MG63 (cell line): ENCODE data around the gene BAHCC1. TPM values are rescaled to one million over a fixed set of nuclear protein-coding genes. Genes with fewer than 3 reads are reported as not detected.

Experiments used
- DNase-seq: peaks from one replicate; pipeline ENCODE4 v3.0.0-alpha.2; 2020
- H3K27me3 ChIP-seq: fragments of 250-450 bp; sonication (Bioruptor Pico); 2 replicates; pipeline ENCODE4 v1.5.1; 2020; ENCODE audit warnings: mild to moderate bottlenecking, moderate library complexity
- H3K36me3 ChIP-seq: fragments of 250-450 bp; sonication (Bioruptor Pico); 2 replicates; pipeline ENCODE4 v1.5.1; 2020; ENCODE audit warnings: mild to moderate bottlenecking, moderate library complexity
- H3K4me3 ChIP-seq: fragments of 250-450 bp; sonication (Bioruptor Pico); 2 replicates; pipeline ENCODE4 v1.5.1; 2020; ENCODE audit warnings: mild to moderate bottlenecking, moderate library complexity
- H3K9me3 ChIP-seq: fragments of 250-450 bp; sonication (Bioruptor Pico); 2 replicates; pipeline ENCODE4 v1.5.1; 2020; ENCODE audit warnings: mild to moderate bottlenecking, moderate library complexity
- total RNA-seq: library from RNA; depleted of rRNA; stranded (reverse); fragments of >200 nt; shearing (Covaris generic); gene quantifications from 2 replicates; pipeline ENCODE4 v1.2.3, GENCODE V29; 2014; ENCODE audit warnings: low replicate concordance

The BAHCC1 gene
- total RNA-seq, 1 experiment from 2014 or later = 10.4 TPM

GRCh38 chr17:81489012-81489997, 94.0 kb downstream of the BAHCC1 start:
- Histone ChIP-seq H3K36me3 (no peaks in the 10 kb centered on the region), H3K27me3 (no peaks in the 10 kb centered on the region), H3K4me3 (no peak overlapping the region), H3K9me3 (no peaks in the 10 kb centered on the region)
- no peak for DNase-seq

- Histone ChIP-seq H3K9me3 (no peaks in the 10 kb centered on the region), H3K27me3 (no peaks in the 10 kb centered on the region), H3K4me3 (no peak overlapping the region), H3K36me3 (no peaks in the 10 kb centered on the region)
- no peak for DNase-seq
Observed at GRCh38 chr17:81489998-81490992, 95.0 kb downstream of the BAHCC1 start.

- H3K4me3 ChIP-seq = no peak overlapping the region
- DNase-seq = no peak
- no peaks in the 10 kb centered on the region for H3K36me3 ChIP-seq
- no peaks in the 10 kb centered on the region for H3K9me3 ChIP-seq
- no peaks in the 10 kb centered on the region for H3K27me3 ChIP-seq
Observed at GRCh38 chr17:81491181-81491581, 95.9 kb downstream of the BAHCC1 start.

DNA sequence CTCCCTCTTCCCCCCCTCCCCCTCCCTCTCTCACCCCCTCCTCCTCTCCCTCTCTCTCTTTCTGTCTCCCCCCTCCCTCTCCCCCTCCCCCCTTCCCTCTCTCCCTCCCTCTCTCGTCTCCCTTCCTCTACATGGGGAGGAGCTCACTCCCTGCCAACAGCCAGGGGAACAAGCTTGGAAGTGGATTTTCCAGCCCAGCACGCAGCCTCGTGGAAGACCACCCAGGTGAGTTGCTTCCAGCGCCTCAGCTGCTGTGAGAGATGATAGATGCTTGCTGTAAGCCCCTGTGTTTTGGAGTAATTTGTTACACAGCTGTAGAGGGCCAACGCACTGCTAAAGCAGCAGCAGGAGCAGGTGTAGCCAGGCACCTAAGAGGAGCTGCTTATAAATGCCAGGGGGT, 96.5 kb downstream of the BAHCC1 start:
- Histone ChIP-seq H3K36me3 (no peaks in the 10 kb centered on the region), H3K4me3 (no peak overlapping the region), H3K27me3 (no peaks in the 10 kb centered on the region), H3K9me3 (no peaks in the 10 kb centered on the region)
- DNase-seq = no peak

DNA sequence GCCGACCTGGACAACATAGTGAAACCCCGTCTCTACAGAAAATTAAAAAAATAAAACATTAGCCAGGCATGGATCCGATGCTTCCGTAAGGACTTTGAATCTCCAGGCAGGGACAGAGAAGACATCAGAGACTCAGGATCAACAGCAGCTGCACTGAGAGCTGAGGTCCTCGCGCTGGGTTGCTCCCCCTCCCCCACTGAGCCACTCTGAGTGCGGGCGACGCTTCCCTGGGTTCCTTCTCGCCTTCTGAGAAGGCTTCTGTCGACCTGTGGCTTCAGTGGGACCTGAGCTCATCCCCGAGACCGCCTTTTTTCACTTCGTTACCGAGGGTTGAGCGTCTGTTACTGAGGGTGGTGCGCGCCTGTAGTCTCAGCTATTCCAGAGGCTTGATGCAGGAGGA, 96.9 kb downstream of the BAHCC1 start:
- Histone ChIP-seq H3K27me3 (no peaks in the 10 kb centered on the region), H3K36me3 (no peaks in the 10 kb centered on the region), H3K9me3 (no peaks in the 10 kb centered on the region), H3K4me3 (no peak overlapping the region)
- no peak for DNase-seq

- DNase-seq = no peak
- Histone ChIP-seq H3K9me3 (no peaks in the 10 kb centered on the region), H3K27me3 (no peaks in the 10 kb centered on the region), H3K4me3 (no peak overlapping the region), H3K36me3 (no peaks in the 10 kb centered on the region)
Observed at GRCh38 chr17:81492706-81493105, 97.4 kb downstream of the BAHCC1 start.

DNA sequence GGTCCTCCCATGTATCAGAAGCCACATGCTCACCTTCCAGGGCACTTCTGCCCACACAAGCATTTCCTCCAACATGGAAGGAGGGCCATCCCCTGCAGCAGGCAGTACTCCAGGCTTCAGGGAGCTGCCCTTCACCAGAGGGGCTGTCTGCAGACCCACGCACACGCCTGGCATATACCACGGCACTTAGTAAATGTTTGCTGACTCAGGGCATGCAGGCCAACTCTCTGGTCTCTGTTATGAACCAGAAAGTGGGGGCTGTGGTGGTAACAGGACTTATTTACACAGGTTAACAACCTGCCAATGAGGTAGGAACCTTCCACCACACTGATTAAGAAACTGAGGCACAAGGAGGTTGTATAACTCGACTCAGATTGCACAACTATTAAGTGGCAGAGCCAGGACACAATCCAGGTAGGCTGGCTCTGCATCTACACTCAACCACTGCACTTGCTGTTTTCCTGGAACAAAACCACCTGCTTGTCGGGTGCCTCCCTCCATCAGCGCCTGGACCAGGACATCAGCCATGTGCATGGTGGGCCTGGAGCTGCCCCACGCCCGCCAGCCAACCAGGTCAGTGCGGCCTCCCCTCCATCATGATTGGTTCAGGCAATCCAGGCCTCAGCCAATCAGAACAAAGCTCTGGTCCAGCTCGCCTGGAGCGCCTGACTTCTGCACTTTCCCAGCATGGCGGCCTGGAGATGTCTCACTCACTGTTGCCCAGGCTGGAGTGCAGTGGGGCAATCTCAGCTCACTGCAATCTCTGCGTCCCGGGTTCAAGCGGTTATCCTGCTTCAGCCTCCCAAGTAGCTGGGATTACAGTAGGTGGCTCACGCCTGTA, 98.2 kb downstream of the BAHCC1 start:
- no peak overlapping the region for H3K4me3 ChIP-seq
- no peaks in the 10 kb centered on the region for H3K27me3 ChIP-seq
- no peaks in the 10 kb centered on the region for H3K36me3 ChIP-seq
- no peaks in the 10 kb centered on the region for H3K9me3 ChIP-seq
- no peak for DNase-seq

DNA sequence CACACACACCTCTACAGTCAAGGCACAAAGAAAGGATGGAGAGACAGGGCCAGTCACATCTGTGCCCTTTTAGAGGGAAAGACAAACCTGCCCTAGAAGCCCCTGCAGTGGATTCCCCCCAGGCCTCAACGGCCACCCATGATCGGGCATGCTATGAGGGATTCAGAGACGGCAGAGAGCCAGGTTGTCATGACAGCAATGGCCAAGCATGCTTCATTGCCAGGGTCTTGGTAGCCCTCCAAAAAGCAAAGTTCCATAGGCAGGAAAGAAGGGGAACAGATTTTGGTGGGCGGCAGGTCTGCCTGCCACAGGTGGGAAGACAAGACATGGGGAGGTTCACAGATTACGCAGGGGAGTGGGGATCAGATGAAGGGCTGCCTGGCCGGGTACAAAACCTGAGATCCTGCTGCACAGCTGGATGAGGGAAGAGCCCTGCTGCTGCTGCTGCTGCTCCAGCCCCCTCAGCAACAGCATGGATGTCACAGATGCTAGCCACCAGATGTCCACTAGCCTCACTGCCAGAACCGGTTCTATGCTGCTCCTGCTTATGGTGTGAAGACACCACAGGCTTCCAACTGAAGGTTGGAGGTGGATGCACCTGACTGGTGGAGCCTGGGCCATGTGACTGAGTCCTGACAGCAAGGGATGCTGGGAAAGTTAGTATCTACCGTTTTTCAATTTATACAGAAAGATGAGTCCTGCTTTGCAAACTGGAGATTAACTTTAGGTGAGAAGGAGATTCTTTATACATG, 99.5 kb downstream of the BAHCC1 start:
- no peaks in the 10 kb centered on the region for H3K9me3 ChIP-seq
- no peak overlapping the region for H3K4me3 ChIP-seq
- no peak for DNase-seq
- no peaks in the 10 kb centered on the region for H3K36me3 ChIP-seq
- H3K27me3 ChIP-seq = no peaks in the 10 kb centered on the region

DNA sequence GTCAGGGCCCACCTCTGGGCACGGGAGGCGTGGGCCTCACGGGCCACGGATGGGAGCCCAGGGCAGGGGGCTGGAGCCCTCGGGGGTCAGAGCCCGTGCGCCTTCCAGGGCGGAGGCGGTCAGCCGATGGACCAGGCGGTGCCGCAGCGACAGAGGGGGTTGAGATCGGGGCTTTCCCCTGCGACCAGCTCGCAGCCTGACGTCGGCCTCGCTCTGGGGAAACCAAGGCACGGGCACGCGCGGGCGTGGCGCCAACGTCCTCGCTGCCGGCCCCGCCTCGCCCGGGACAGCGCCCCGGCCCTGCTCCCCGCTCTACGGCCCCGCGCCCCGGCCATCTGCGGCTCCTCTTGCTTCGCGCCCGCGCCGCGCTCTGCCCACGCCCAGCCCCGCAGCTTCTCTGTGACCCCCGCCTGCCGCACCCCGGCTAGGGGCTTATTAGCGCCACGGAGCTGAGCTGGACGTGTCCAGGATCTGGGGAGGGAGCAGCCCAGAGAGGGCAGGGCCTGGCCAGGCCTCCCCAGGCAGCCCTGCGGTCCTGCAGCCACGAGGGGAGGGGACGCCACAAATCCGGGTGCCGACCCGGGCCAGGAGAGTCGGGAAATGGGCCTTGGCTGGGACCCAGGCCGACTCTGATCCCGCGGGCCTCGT, 103.8 kb downstream of the BAHCC1 start:
- Histone ChIP-seq H3K9me3 (no peaks in the 10 kb centered on the region), H3K27me3 (no peaks in the 10 kb centered on the region), H3K36me3 (no peaks in the 10 kb centered on the region), H3K4me3 (no peak overlapping the region)
- DNase-seq = no peak

- H3K9me3 ChIP-seq = no peaks in the 10 kb centered on the region
Observed at GRCh38 chr17:81499601-81499970, 104.3 kb downstream of the BAHCC1 start.

DNA sequence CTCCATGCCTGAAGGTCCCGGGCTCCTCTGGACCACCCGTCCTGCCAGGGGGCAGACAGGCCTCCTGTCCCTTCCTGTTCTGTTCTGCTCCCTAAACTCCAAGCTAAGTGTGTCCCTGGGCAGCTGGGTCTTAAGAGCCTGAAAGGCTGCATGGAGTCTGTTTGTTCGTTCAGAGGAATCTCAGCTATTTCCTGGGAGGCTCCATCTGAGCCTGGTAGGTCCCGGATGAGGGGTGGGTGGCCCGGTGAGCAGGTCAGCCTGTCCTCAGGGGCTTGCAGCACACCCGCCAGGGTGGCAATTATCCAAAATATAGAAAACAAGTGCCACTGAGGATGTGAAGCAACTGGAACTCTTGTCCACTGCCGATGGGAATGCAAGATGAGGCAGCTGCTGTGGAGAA, 104.8 kb downstream of the BAHCC1 start:
- no peak overlapping the region for H3K4me3 ChIP-seq
- no peaks in the 10 kb centered on the region for H3K27me3 ChIP-seq
- no peaks in the 10 kb centered on the region for H3K9me3 ChIP-seq
- no peak for DNase-seq
- H3K36me3 ChIP-seq = no peaks in the 10 kb centered on the region

More at GRCh38 chr17:81499601-81499970, 104.3 kb downstream of the BAHCC1 start:
- Histone ChIP-seq H3K27me3 (no peaks in the 10 kb centered on the region), H3K36me3 (no peaks in the 10 kb centered on the region), H3K4me3 (no peak overlapping the region)
- DNase-seq = no peak

- Histone ChIP-seq H3K4me3 (no peak overlapping the region), H3K36me3 (no peaks in the 10 kb centered on the region), H3K9me3 (no peaks in the 10 kb centered on the region), H3K27me3 (no peaks in the 10 kb centered on the region)
- DNase-seq = no peak
Observed at GRCh38 chr17:81502471-81503017, 107.3 kb downstream of the BAHCC1 start.

- no peaks in the 10 kb centered on the region for H3K9me3 ChIP-seq
- H3K27me3 ChIP-seq = no peaks in the 10 kb centered on the region
- DNase-seq = no peak
- H3K4me3 ChIP-seq = no peak overlapping the region
- no peaks in the 10 kb centered on the region; the same call in 1 of the 2 replicates for H3K36me3 ChIP-seq
Observed at GRCh38 chr17:81503619-81504018, 108.4 kb downstream of the BAHCC1 start.

DNA sequence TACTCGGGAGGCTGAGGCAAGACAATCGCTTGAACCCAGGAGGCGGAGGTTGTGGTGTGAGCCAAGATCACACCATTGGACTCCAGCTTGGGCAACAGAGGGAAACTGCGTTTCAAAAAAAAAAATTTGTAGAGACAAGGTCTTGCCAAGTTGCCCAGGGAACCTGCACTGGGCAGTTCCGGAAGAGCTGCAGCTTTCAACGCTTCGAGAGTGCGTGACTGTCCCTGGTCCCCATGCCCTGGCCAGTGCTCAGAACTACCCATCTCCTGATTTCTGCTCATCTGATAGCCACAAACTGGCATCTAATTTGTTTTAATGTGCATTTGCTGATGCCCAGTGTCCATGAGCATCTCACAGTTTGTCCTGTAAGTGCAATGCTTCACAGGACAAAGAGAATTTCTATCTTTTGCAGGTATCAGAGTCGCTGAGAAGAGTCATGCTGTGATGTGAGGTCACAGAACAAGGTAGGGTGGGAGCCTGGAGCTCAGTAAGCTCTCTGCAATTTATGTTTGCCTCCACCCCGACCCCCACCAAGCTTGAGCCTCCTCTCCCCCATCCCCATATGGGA, 113.5 kb downstream of the BAHCC1 start:
- peak overlapping the region; percentile 95 for H3K4me3 ChIP-seq
- no peaks in the 10 kb centered on the region for H3K9me3 ChIP-seq
- peaks cover 38% of the 10 kb centered on the region for H3K36me3 ChIP-seq
- H3K27me3 ChIP-seq = no peaks in the 10 kb centered on the region
- DNase-seq = no peak
